Stimulated activated CD8-positive, alpha-beta memory T cell treated with anti-CD3 and anti-CD28 coated beads, Interleukin-4, amount 100 ng/mL, for 48 hours (primary cell): ENCODE data around the gene RAB37.
A peak's percentile ranks its signal among the peaks of the same experiment; 100 is the strongest.

ENCODE experiments used
- DNase-seq: peaks from one replicate; pipeline ENCODE4 v3.0.0-alpha.2; 2020

The RAB37 gene, protein sequence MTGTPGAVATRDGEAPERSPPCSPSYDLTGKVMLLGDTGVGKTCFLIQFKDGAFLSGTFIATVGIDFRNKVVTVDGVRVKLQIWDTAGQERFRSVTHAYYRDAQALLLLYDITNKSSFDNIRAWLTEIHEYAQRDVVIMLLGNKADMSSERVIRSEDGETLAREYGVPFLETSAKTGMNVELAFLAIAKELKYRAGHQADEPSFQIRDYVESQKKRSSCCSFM

DNA sequence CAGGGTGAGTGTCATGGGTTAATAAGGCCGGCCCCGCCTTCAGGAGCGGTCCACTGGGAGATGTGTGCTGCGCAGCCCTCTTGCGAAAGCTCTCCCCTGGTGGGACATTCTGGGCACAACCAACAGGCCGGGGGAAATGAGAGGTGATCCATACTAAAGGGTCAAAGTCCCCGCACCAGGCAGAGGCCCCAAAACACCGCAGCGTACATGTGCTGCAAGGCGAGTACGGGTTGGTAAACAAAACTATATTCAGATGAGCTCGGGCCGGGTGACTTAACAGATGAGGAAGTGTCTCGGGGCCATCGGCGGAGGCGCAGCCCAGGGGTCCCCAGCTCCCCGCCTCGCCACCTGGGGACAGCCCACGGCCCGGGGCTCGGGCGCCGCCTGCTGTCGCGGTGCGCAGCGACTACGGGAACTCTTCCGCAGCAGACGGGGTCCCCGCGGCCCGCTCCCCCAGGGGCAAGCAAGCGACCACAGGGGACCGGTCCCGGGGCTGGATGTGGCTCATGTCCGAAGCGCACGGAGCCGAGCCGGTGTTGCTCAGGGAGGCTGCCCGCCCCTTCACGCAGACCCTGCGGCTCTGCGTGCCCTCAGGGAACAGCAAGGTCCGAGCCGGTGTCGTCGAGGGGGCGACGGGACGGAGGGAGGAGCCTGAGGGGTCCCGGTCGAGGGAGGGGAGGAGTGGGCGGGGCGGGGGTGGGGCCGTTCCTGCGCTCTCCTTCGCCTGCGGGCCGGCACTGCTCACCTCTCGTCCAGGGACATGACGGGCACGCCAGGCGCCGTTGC is at the start of gene RAB37:
Gene RAB37 (plus strand): TSS at position 744 of the 786 bp plus-strand sequence. CDS start 17 bp downstream, at position 761.
- DNase-seq: peak; percentile 59

DNA sequence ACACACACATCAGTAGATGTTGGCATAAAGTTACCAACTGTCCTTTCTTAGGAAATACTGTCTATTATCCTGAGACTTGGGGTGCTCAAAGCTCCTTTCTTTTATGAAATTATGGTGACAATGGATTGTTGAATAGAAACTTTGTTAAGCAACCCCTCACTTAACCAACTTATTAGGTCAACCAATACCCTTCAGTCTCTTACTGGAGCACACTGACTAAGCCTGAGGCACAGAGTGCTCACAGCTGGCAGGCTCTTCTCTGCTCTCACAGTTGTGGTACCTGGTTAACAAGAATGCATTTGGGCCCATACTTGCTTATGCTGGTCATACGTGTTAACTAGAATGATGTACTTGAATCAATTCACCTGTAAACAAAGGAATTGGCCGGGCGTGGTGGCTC is 49.2 kb upstream of the RAB37 start:
- DNase-seq: no peak

DNA sequence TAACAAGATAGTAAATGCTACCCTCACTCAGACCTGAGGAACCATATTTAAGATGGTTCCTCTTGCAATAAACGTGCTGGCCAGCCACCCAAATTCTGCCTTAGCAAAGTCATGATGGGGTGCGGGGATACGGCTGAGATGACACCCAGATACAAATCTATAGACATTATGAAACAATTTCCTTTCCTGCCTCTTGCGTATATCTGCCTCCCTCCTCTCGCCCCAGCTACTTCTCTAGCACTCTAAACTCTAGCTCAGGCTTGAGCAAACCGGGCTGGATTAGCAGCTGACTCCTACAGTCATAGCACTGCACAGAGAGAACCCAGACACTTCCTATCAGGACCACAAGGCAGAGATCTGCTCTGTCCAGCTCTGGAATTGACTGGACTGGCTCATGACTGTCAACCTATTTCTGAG is 46.6 kb upstream of the RAB37 start:
- no peak for DNase-seq

DNA sequence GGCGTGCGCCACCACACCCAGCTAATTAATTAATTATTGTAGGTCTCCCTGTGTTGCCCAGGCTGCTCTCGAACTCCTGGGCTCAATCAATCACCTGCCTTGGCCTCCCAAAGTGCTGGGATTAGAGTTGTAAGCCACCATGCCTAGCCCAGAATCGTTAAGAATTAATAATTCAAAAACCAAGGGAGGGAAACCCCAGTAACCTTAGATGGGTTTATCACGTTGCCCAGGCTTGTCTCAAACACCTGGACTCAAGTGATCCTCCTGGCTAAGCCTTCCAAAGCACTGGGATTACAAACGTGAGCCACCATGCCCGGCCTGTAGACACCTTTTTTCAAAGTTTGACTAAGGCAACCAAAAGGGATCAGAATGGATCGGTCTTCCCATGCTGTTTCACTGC is 45.9 kb upstream of the RAB37 start:
- no peak for DNase-seq

- DNase-seq: no peak
Observed at GRCh38 chr17:74694081-74694480, 43.0 kb upstream of the RAB37 start.

DNA sequence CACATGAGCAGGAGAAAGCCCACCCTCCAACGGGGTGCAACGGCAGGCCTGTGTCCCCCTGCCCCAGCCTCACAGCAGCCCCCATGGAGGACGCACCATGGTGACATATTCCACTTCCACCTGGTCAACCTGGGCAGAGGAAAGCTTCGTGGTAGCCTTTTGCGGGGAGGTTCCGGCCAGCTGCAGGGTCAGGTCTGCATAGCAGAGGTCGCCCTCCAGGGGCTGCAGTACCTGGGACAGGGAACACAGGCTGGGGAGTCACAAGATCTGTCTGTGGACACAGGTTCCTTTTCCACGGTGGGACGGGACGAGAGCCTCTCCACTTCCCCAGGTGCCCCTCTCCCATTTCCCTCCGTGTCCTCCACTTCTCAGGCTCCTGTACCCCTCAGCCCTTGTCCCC is 41.4 kb upstream of the RAB37 start:
- no peak for DNase-seq

DNA sequence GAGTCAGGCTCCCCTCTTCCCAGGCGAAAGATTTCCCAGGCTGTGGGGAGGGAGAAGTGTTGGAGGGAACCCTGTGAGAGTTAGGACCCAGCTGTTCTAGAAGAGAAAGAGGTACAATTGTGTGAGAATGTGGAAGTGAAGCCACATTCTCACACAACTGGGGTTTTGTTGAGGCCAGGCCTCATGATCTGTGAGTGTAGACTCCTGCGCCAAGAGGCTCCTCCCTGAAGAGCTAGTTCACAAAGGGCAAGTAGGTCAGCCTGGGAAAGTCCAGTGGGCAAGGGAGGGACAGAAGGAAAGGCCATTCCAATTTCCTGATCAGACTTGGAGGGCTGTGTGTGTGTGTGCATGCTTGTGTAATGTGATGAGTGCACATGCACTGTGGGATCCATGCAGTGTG is 39.5 kb upstream of the RAB37 start:
- no peak for DNase-seq

DNA sequence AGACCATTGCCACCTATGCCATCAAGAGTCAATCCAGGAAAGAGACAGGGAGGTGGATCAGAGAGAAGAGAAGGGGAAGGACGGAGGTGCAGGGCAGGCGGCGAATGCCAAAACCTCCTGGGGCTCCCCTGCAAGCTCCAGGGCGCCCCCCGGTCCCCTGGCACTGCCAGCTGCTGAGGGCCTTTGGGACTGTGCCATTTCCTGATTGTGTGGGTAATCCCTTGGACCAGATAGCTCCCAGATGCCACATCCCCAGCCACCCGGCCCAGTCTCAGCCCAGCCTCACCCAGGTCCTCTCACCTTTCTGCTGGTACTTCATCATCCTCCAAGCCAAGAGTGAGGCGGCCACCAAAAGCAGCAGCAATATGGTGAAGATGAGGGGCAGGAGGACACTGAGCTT is 39.0 kb upstream of the RAB37 start:
- no peak for DNase-seq

DNA sequence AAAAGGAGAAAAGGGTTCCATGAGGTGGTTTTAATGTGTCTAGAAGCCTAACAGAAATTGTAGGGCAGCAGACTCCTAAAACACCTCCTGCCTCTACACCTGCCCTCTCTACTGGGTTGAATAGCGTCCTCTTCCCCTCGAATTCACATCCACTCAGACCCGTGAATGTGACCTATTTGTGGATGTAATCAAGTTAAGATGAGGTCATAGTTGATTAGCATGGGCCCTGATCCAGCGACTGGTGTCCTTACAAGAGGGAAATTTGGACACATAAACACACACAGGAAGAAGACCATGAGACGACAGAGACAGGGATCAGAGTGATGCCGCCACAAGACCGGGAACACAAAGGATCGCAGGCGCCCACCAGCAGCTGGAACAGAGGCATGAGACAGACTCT is 37.8 kb upstream of the RAB37 start:
- DNase-seq: no peak

DNA sequence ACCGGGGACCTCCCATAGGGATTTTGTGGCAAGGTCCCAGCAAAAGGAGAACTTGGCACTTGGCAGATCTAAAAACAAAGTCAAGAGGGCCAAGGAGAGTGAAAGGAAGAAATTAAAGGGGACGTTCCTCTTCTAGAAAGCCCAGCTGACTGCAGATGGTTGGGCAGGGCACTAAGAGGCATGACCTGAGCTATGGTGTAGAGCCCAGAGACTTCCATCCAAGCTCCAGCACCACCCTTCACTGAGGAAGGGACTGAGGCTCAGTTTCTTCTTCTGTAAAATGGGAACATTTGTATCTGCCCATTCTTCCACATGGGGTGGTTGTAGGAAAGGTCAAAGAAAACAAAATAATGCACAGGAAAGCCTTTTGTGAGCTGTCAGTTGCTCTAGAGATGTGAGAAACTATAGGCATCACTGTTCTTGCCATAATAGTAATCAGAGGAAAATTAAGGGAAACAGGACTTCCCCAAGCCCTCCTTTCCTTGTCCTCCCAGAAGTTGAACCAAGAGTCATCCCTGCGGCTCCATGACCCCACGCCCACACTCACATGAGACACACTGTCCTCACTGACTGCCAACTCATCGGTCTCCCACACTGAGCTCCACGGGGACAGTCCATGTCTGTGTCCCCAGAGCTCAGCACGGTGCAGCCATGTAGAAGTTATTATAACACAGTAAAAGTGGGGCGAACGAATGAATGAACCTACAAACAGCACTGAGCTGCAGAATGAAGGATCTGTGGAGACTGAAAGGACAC is 34.8 kb upstream of the RAB37 start:
- DNase-seq: no peak

DNA sequence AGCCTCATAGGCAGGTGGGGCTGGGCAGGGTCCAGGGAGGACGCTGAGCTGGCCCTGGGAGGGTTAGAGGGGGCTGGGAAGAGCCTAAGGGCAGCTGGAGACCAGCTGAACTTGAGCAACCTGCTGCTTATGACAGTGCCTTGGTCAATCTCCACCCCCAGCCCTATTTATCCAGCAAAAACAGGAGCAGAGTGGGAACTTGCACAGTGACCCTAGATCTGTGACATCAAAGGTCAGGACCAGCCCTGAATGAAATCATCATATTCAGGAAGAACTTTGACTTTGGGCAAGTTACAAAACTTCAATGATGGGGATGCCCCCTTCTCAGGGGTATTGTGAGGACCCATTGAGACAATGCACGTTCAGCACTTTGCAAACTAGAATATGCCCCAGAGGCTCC is 33.7 kb upstream of the RAB37 start:
- DNase-seq: no peak

- no peak for DNase-seq
Observed at GRCh38 chr17:74704544-74704943, 32.5 kb upstream of the RAB37 start.

- no peak for DNase-seq
Observed at GRCh38 chr17:74711058-74711824, 25.8 kb upstream of the RAB37 start.

DNA sequence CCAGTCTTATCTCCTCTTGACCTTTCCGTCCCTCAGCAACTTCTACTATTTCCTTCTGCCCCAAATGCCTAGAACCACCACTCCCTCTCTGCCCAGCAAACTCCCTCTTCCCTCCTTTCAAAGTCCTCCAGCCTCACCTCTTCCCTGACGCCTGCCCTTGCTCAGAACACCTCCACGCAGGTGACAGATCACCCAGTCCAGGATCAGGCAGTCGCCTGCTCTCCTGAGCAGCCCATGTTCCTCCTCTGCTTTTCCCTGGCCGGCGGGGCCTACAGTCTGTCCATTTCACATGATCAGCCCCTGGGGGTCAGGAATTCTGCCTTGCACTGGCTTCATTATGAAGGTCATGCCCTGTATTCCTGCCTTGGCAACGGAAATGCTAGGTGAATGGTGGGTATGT is 24.8 kb upstream of the RAB37 start:
- no peak for DNase-seq

DNA sequence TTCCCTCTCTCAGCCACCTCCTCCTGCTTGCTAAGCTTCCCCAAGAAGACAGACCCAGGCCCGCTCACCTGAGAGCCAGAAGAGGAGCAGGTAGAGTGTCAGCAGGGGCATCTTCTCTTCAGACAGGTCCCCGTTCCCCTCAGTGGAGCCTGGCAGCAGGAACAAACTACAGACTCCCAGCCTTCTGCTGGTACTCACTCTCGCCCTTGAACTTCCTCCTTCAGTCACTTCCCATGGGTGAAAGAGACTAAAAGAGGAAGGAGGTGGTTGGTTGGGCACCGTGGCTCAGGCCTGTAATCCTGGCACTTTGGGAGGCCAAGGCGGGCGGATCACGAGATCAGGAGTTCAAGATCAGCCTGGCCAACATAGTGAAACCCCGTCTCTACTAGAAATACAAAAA is 24.3 kb upstream of the RAB37 start, which contains the start of gene CD300LF:
Gene CD300LF (minus strand): TSS at position 168 of the 400 bp plus-strand sequence. CDS start 57 bp downstream, at position 111.
- DNase-seq: no peak

GRCh38 chr17:74713171-74713755 is 23.8 kb upstream of the RAB37 start:
- DNase-seq: no peak

- DNase-seq: no peak
Observed at GRCh38 chr17:74715144-74715543, 21.9 kb upstream of the RAB37 start.

DNA sequence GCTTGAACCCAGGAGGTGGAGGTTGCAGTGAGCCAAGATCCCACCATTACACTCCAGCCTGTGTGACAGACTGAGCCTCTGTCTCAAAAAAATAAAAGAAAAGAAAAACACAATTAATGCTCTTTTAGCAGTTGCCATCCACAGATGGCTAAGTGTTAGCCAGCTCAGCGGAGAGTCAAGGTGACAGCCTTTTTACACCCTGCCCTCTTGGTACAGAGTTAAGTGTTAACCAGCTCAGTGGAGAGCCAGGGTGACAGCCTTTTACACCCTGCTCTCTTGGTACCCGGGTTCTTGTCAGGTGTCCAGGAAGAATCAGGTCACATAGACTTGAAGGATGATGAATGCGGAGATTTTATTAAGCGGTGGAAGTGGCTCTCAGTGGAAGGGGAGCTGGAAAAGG is 16.6 kb upstream of the RAB37 start:
- no peak for DNase-seq

DNA sequence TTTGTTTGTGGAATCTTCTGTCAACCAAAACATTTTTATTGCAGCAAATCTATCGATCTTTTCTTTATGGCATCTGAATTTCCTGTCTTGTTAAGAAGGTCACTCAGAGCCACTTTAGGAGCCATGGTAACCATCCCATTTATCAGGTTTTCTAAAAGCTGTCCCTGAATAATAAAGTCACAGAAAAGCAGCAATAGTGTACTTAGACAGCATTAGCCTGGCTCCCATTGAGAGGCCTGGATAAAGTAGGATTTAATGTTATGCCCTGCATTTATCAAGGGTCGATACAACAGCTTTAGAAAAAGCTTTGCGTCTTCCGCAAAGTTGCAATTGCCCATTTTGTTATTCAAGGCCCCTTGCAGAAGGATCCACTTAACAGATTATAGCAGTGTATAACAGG is 14.3 kb upstream of the RAB37 start:
- DNase-seq: no peak

DNA sequence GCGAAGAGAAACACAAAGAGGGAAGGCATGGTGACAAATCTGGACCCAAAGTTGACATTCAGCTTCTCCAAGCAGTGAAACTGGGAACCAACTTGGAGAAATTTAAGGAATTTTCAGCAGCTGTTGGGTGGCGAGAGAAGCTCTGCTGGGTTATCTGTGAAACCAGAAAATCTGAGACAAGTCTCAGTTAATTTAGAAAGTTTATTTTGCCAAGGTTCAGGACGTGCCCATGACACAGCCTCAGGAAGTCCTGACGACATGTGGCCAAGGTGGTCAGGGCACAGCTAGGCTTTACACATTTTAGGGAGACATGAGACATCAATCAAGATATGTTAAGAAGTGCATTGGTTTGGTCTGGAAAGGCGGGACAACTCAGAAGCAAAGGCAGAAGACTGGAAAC is 13.2 kb upstream of the RAB37 start:
- no peak for DNase-seq

DNA sequence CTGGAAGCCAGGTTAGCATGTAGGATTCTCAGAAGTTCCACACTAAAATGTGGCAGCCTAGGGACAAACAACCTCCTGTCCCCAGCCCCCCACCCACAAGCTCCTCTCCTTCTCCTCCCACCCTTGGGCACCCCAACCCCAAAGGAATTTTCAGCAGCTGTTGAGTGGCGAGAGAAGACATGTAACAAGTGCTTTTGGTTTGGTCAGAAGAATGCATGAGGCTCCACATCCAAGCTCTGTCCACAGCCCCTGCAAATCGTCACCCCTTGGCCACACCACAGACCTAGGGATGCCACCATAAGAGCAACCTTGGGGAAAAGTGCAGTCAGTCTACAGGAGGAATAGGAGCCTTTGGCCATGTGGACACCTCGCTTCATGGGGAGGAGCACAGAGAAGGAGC is 11.9 kb upstream of the RAB37 start:
- no peak for DNase-seq

DNA sequence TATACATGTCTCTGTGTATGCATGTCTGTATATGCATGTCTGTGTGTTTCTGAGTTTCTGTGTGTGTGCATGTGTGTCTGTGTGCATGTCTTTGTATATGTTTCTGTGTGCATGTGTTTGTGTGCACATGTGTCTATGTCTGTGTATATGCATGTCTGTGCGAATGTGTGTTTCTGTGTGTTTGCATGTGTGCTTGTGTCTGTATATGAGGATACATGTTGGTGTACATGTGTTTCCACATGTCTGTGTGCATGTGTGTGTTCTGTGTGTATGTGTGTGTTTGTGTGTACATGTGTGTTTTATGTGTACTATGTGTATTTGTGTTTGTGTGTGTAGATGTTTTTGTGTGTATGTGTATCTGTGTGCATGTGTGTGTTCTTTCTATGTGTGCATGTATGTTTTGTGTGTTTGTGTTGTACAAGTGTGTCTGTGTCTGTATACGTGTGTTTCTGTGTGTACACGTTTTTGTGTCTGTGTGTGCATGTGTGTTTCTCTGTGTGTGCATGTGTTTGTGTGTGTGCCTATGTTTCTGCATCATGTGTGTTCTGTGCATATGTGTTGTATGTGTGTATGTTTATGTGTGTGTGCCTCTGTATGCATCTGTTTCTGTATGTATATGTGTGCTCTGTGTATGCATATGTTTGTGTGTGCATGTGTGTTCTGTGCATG is 8.9 kb upstream of the RAB37 start:
- DNase-seq: no peak
